GM19099 (cell line): ENCODE results near the gene KCNH4.

Source experiments
- POLR2A ChIP-seq: IDR thresholded peaks from 3 replicates; pipeline ENCODE4 v1.6.1; 2011; ENCODE audit warnings: low read depth; ENCODE audit not compliant: insufficient read length; ENCODE audit errors: extremely low read depth

The KCNH4 gene

GRCh38 chr17:42199416-42200011, 18.6 kb upstream of the KCNH4 start:
- TF ChIP-seq POLR2A: no peak

GRCh38 chr17:42198897-42199296, 18.0 kb upstream of the KCNH4 start:
- TF ChIP-seq POLR2A: no peak

DNA sequence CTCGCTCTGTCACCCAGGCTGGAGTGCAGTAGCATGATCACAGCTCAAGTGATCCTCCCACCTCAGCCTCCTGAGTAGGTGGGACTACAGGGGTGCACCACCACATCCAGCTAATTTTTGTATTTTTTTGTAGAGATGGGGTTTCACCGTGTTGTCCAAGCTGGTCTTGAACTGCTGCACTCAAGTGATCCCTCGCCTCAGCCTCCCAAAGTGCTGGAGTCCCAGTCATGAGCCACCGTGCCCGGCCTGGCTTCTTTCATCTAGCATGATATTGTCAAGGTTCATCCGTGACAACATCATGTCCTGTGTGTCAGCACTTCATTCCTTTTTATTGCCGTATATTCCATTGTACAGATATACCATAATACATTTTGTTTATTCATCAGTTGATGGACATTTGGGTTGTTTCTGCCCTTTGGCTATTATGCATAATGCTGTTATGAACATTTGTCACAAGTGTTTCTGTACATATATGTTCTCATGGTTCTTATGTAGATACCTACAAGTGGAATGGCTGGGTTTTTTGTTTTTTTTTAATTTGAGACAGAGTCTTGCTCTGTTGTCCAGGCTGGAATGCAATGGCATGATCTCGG, 16.7 kb upstream of the KCNH4 start:
- no peak for TF ChIP-seq POLR2A

DNA sequence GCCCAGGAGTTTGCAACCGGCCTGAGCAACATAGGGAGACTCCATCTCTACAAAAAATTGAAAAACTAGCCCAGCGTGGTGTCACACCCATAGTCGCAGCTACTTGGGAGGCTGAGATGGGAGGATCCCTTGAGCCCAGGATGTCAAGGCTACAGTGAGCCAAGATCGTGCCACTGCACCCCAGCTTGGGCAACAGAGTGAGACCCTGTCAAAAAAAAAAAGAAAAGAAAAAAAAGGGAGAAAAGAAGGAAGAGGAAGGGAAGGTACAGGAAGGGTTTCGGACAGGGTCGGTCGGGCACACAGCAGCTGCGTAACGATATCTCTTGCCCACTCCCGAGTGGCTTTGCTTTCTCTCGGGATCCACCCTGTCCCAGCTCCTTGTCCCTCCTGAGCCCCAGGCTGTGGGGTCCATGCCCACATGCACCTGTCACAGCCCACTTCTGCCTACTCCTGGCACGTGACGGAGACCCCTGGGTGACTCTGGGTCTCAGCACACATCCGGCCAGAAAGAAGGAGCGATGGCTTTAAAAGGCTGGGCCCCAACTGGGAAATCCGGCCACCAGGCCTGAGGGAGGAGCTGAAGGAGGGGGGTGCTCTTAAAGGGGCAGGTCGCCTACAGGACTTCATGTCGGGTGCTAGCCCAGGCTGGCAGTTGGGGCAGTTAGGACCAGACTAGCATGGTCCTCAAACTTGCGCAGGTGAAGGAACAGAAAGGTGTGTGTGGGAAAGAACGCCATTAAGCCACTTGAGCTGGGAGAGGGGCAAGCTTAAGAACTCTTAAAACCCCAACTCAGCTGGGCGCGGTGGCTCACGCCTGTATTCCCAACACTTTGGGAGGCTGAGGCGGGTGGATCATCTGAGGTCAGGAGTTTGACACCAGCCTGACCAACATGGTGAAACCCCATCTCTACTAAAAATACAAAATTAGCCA, 13.3 kb upstream of the KCNH4 start, which contains the start of gene GHDC:
TSS of gene GHDC (minus strand) at position 526 of the 931 bp plus-strand sequence. CDS start 913 bp downstream, outside the sequence.
- peak; percentile 68 for TF ChIP-seq POLR2A

GRCh38 chr17:42193216-42193968, 12.4 kb upstream of the KCNH4 start:
- TF ChIP-seq POLR2A: no peak

GRCh38 chr17:42192189-42193126, 11.5 kb upstream of the KCNH4 start:
- no peak for TF ChIP-seq POLR2A

DNA sequence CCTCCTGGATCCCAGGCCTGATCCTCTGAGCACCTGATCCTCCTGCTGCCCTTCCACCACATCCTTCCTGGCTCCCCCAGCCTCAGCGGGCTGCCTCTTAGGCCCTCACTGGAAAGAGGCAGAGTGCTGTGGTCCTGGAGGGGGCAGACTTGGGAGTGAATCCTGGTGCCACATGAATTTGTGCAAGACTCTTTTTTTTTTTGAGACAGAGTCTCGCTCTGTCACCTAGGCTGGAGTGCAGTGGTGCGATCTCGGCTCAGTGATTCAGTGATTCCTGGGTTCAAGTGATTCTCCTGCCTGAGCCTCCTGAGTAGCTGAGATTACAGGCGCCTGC, 10.3 kb upstream of the KCNH4 start:
- no peak for TF ChIP-seq POLR2A

DNA sequence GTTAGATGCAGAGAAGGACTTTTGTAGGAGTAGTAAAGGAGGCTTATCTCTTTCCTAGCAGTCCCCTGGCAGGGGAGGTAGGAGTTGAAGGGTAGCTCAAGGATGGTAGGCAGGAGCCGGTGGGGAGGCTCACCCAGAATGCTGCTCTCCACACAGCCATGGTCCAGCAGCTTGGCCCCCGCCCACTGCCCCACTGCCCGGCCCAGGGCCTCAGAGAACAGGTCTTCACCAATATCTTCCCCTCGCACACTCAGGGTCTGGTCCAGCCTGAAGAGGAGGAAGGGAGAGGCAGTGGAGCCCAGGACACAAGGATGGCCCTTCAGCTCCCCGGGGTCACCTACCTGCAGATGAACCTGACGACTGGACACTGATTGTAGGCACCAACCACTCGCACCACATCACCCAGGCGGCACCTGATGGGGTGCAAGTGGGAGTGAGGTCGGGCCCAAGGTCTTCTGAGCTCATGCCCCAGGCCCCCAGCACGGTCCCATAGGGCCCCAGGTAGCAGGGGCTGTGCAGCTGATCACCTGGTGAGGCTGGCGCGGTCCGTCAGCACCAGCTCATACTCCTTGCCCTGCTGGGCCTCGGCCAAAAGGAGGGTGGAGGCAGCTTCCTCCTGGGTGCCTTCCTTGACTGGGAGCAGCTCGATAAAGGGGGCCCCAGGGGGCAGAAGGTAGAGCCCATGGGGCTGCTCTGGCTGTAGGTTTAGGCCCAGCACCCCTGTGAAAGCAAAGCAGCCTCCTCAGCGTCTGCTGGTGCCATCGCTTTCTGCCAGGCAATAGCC, 9.7 kb upstream of the KCNH4 start:
- no peak for TF ChIP-seq POLR2A

GRCh38 chr17:42189651-42189965, 8.7 kb upstream of the KCNH4 start:
- TF ChIP-seq POLR2A: no peak

- TF ChIP-seq POLR2A: no peak
Observed at GRCh38 chr17:42188749-42189650, 8.1 kb upstream of the KCNH4 start.

DNA sequence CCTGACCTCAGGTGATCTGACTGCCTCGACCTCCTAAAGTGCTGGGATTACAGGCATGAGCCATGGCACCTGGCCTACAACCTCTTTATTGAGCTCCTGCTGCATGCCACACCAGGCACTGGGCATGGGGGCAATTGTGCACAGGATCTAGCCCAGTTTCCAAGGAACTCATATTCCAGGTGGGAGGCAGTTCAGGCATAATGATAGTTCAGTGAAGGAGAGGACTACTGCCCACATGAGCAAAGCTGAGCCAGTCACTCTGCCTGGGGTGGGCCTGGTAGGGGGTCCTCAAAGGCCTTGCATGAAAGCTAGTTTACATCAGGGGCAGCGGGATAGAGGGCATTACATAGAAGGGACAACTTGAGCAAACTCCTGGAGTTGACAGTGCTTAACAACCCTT, 6.9 kb upstream of the KCNH4 start:
- TF ChIP-seq POLR2A: no peak

GRCh38 chr17:42185621-42185930, 4.6 kb upstream of the KCNH4 start:
- no peak for TF ChIP-seq POLR2A

DNA sequence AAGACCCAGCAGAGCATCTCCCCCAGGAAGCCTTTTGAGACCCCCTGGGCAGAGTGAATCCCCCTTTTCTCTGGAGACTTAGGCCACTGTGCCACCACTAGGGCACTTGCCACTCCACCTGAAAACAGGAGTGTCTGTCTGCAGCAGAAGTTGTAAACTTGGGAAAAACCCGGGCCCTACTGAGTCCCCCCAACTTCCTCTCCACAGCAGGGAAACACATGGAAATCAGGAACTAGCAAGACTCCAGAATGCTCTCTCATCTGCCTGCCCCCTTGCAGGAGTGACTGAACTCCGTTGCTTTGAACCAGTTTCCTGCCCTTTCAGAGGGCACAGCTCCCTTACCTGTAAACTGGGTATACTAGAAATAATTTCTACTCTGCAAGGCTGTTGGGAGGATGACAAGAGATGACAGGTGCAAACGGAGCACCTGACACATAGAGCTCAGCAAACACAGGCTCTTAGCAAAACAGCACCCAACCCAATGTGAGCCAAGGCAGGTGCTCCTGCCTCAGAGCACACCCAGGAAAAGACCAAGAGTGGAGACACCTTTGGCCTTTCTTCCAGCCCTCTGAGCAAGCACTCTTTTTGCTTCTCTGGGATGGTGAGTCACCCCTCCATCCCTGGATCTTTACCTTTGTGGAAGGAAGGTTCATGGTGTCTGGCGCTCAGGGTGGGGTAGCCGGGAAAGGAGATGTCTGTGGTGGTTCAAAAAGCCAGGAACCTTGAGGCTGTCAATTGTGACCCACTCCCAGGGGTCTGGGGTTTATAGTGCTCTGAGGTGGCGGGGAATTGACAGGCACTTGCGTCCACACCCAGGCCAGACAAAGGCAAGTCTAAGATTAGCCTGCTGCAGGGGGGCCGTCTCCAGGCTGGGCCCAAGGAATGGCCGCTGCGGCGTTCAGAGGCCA, 4.0 kb upstream of the KCNH4 start, which contains the start of gene HCRT:
TSS of gene HCRT (minus strand) at position 740 of the 908 bp plus-strand sequence. CDS start at position 653, 87 bp downstream.
- TF ChIP-seq POLR2A: no peak
